HT-29 (cell line): ENCODE data around the gene TUBGCP3. TPM values are rescaled to one million over a fixed set of nuclear protein-coding genes. Genes with fewer than 3 reads are reported as not detected.

Experiments used
- DNase-seq: peaks from one replicate; pipeline ENCODE4 v3.0.0-alpha.2; 2015; ENCODE audit warnings: low spot score
- total RNA-seq: library from RNA; depleted of rRNA; stranded (reverse); fragments of >200 nt; shearing (Covaris generic); gene quantifications from 2 replicates; pipeline ENCODE4 v1.2.3, GENCODE V29; 2014

Gene TUBGCP3
- total RNA-seq, 1 experiment from 2014 or later = 42.6 TPM

DNA sequence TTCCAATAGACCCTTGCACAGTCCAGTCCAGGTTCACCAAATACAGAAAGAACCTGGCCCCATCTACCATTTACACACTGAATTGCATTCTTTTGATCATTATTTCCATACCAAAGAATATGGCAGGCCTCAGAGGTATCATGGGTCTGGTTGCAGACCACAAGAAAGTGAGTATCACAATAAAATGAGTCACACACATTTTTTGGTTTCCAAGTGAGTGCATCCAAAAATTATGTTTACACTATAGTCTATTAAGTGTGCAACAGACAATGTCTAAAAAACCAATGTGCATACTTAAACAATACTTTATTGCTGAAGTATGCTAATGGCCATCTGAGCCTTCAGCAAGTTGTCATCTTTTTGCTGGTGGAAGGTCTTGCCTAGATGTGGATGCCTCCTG is 106.5 kb downstream of the TUBGCP3 start:
- DNase-seq = no peak

DNA sequence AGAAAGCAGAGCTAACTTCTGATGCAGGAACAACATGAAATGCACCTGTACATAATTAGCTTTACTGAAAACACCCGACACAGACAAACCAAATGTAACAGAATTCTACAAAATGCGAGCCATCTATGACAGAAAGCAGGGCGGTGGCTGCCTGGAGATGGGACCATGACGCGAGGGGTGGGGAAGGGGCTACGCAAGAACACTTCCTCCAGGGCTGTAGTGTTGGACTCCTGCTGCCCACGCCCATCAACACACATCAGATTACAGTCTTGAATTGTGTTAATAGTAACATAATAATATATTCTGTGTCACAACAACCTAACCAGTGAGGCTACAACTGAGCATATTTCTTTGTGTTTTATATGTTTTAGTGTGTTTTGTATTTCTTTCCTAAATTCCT is 108.6 kb downstream of the TUBGCP3 start:
- no peak for DNase-seq

DNA sequence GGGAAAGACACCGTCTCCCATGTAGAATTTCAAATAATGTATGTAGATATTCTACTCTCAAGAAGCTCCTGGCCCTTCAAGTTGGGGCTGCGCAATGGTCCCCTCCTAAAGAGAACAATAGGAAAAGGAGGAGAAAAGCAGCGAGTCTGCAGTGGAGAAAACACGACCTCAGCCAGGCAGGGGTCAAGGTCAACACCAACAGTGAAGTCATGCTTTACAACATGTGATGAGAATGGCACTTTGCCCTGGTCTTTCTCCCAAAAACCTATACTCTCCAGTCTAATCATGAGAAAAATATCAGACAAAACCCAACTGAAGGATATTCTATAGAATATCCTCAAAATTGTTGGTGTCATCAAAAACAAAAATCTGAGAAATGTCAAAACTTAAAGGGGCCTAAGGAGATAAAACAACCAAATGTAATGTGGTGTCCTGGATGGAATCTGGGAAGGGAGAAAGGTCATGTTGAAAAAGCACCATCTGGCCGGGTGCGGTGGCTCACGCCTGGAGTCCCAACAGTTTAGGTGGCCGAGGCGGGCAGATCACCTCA is 110.8 kb downstream of the TUBGCP3 start:
- DNase-seq = no peak

DNA sequence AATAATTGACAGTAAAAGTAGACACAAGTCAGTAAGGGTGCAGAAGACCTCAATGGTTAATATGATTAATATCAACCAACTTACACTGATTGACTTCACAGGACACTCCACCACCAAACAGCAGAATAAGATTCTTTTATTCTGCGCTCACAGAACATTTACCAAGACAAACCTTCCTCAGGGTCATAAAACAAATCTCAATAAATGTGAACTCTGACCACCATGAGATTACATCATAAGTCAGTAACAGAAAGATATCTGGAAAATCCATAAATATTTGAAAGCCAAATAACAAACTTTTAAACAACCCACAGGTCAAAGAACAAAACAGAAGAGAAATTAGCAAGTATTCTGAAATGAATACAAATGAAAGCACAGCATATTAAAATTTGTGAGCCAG is 112.1 kb downstream of the TUBGCP3 start:
- no peak for DNase-seq

DNA sequence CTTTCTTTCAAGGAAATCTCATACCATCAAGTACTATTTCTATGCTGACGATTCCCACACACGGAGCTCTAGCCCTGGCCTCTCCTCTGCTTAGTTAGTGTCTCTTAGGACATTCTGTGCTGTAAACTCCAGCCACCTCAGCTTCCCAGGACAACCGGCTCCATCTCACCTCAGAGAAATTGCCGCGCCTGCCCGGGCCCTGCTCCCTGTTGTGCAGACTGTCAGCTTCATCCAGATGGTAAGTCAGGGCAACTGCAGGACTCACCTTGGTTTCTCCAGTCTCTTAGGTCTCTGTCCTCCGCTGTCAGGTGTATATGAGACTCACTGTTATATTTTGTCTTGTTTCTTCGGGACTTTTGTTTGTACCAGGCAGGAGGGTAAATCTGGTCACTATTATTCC is 113.1 kb downstream of the TUBGCP3 start:
- no peak for DNase-seq

DNA sequence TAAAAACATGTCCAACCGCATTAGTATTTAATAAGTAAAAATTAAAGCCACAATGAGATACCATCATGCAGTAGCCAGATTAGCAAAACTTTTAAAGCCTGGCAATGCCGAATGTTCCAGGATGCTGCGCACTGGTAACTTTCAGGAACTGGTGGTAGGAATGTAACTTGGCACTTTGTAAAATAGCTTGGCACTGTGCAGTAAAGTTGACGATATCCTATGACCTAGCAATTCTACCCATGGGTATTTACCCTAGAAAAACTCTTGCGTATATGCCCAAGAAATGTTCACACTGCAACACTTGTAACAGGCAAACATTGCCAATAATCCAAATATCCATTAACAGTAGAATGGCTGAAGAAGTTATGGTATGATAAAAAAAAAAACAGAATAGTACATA is 114.1 kb downstream of the TUBGCP3 start:
- DNase-seq = no peak

DNA sequence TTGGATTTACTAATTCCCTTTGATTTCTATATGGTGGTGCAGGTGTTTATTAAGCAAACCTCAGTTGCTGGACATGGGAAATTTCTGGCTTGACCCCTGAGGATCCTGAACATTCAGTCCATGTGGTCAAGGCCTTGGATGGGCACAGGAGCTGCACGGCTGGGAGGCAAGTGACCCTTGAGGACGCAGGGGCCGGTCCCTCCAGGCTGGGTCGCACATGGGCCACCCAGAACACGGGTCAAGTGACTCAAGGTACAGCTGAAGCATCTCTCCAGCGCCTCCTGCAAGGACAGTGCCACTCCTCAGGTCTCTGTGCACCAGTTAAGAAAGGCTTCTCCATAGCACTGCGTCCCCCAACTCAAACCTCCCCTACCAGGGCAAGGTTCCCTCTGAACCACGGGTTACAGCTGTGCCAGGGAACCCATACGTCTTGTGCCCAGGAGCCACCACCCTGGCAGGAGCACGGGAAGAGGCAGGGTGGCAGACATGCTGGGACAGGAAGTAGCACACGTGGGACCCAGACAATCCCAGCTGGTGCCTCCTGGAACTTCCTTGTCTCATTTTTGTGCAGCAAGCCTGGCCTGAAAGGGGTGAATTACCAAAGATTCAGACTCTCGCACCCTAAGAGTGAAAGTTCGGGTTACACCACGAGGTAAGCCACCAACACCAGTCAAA is 118.7 kb downstream of the TUBGCP3 start:
- DNase-seq = no peak

DNA sequence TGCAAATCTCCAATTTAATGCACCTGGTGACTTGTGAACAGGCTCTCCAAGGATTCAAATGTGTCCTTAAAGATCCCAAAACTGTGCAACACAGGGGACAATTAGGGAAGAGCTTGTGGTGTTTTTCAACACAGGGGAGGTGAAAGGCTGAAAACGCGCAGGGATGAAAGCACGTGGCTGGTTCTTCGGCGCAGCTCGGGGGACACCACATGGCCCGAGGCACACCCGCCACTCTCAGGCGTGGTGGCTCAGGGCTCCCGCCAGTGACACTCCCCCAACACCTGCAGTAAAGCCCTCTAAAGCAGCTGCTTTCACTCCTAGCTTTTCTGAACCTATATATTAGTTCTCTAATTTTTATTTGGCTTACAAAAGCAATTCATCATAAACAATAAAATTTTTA is 119.9 kb downstream of the TUBGCP3 start:
- DNase-seq = no peak

DNA sequence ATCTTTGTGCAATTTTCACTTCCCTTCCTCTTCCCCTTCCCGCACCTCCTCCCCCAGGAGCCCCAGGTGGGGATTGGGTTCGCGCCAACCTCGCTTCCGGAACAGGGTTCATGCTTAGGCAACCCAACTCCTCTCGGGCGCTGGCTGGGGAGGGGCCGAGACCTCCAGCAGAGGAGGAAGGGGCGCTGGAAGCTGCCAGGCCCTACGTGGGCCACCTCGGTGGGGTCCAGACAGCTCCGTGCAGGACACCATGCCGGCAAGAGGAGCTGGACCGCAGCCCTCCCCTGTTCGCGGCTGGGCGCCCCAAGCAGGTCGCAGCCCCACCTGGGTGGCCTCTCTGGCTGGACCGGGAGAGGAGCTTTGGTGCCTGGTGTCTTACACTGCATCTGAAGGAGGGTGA is 120.7 kb downstream of the TUBGCP3 start:
- no peak for DNase-seq

DNA sequence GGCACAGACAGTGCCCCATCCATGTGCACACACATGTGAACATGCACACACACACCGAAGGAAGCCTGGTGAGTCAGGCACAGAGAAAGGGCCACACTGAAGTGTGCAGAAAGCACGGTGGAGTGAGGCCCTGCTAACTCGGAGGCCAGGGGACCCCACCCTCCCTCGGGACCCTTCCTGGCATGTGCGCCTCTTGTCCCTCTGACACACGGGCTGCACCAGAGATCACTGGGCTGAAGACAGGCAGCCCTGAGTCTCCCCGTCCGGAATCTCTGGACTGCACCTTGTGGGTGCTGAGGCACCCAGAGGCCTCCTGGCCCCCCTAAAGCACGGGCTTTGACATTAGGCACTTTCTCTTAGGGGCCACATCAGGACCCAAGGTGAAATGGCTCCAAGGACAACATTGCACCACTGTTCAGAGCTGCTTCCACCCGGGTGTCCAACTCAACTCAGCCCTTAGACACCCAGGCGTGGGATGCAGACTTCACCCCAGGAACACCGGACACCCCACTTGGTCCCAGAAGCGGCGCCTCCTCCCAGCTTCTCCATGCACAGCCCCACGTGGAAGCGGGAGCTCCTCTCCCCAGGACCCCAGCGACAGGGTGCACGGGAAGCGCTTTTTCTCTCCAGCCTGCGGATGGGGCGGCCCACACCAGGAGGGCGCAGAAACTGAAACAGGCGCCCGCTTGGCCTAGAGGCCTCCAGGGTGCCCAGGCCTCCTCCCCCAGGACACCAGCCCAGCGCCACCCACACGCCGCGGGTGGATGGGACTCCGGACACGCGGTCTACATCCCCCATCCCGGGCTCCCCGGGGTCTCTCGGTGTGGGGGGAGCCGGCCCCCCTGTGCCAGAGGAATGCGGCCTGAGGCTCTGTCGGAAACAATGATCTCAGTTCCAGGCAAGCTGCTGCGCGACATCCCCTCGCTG is 121.6 kb downstream of the TUBGCP3 start:
- DNase-seq = no peak

DNA sequence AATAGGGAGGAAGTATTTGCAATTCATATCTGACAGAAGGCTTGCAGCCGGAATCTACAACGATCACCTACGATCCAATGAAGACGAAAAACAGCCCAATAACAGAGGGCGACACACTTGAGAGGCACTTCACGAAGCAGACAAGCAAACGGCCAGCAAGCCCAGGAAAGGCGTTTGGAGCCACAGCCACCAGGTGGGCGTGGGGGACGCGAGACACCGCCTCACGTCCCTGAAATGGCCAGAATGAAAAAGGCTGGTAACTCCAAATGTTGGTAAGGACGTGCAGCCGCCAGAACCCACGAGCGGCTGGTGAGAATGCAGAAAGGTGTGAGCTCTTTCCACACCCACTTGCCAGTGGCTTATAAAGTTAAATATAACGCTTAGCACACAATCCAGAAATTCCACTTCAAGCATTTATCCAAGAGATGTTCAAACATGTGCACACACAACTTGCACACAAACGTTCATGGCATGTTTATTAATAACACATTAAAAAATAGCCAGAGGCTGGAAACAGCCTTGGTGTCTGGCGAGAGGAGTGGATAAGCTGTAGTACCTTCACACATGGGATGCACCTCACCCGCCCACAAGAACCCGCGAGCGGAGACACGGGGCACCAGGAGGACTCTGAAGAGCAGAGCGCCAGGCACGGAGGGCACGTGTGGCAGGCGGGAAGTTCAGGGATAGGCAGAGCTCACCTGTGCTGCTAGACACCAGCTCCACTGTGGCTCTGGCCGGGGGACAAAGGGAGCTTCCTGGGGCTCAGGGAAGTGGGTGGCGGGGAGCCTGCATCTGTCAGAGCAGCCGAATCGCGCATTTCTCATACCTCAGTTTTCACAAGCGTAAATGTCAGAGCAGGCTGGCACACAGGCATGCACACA is 122.5 kb downstream of the TUBGCP3 start:
- no peak for DNase-seq

DNA sequence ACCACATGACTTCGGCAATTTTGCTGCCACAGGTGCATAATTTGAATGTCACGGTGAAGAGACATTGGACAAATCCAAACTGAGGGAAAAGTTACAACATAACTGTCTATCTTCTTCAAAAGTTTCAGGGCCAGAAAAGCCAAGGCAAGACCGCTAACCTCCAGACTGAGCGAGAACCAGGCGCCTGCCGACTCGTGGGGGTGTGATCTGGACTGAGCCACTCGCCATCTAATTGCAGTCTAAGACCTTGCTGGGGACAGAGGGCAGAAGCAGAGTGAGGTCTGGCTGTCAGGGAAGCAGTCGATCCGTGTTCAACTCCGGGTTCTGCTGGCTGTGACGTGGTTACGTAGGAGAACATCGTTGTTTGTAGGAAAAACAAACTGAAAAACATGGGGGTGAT is 123.2 kb downstream of the TUBGCP3 start:
- no peak for DNase-seq

DNA sequence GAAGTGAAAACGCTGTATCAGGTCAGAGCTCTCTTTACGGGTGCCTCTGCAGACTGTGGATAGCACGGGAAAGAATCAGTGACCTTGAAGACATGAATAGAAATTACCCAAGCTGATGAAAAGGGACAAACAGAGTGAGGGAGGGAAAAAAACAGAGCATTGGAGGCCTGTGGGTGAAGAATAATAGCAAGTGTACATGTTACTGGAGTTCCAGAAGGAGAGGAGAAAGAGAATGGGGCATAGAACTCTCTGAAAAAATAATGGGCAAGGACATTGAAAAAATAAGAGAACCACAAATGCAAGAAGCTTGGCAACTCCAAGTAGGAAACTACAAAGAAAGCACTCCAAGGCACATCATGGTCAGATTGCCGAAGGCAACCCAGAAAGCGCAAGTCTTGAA is 125.5 kb downstream of the TUBGCP3 start:
- no peak for DNase-seq

DNA sequence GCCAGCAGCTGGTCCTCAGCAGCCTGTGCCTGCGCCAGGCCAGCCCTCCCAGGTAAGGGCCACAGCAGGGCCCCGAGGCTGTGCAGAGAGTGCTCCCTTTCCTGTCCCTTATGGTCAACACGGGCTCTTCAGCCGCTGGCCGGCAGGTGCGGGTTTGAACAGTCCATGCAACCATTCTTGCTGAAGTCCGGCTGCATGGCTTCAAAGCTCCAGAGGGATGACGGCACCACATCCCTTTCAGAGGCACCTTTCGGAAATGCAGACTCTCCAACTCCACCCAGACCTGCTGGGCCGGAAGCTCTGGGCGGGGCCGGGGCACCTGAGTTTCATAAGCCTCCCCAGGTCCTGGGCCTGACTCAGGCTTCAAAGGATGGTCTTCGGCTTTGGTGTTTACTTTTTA is 130.5 kb downstream of the TUBGCP3 start:
- DNase-seq = peak; percentile 30

DNA sequence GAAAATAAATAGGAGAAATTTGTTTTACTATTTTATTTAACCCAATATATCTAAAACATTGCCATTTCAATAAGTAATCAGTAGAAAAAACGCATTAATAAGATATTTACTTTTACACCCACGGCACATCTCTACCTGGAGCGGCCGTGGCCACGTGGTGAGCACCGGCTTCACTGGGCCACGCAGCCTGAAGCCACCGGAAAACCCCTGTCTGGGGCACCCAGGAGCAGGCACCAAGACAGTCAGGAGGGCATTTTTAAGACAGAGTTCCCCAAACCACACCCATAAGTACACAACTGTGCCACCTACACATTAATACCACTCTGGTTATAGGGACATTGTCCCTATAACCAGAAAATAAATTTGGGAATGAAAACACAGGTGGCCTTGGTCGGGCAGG is 130.9 kb downstream of the TUBGCP3 start:
- no peak for DNase-seq

DNA sequence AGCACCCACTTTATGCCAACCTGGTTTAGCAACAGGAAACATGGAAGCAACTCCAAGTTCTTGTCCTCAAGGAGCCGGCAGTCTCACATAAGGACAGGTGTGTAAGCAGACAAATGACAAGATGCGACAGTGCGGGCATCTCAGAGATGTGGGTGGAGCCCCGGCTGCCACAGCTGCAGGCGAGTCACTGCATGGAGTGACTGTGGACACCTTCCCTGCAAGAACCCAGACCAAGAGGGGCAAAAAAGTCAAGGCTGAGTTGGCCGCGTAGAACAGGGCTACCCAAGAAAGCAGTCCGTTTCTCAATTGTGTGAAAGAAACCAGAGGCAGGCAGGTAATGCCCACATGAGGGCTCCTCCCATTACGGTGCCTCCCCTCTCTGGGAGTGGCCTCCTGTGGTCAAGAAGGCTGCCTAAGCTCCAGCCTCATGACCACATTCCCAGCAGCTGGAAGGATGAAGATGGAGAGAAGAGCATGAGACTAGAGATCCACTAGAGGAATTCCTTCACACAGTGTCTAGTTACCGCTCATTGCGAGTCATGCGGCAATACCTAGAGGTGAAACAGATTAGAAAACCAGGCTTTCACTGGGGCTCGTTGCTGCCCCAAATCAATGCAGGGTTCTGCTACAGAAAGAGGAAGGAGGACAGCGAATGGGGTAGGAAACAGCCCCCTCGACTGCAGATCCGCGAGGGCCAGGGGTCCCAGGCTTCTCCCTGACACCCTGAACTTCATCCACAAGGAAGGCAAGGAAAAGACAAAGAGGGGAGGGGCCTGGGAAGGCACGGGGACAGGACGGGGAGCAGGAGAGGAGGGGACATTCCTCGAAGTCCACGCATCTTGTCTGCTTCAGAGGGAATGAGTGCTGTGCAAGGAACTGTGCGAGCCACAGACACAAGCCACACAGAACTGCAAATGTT is 131.6 kb downstream of the TUBGCP3 start:
- DNase-seq = no peak

DNA sequence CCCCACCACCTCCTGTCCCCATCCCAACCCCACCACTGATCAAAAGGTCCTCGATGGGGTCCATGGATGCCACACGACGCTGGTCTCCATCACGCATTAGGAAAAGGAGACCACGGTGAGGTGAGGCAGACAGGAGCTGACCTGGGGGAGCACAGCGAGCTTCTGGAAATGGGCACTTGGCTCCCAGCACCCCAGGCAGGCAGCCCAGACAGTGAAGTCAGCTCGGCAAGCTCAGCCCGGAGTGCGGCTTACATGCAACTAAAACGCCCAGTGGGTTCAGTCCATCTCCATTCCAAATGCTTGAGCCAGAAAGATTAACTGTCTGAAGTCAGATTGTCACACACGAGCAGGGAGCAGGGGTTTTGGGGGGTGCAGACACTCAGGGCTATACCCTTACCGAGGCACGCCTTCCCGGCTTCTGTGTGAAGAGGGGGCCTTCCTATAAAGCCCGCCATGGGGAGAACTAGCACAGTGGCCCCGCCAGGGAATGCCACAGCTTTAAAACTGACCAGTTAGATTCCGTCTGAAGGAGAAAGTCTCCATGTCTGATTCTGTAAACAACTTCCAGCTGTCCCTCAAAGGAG is 132.4 kb downstream of the TUBGCP3 start:
- DNase-seq = no peak

DNA sequence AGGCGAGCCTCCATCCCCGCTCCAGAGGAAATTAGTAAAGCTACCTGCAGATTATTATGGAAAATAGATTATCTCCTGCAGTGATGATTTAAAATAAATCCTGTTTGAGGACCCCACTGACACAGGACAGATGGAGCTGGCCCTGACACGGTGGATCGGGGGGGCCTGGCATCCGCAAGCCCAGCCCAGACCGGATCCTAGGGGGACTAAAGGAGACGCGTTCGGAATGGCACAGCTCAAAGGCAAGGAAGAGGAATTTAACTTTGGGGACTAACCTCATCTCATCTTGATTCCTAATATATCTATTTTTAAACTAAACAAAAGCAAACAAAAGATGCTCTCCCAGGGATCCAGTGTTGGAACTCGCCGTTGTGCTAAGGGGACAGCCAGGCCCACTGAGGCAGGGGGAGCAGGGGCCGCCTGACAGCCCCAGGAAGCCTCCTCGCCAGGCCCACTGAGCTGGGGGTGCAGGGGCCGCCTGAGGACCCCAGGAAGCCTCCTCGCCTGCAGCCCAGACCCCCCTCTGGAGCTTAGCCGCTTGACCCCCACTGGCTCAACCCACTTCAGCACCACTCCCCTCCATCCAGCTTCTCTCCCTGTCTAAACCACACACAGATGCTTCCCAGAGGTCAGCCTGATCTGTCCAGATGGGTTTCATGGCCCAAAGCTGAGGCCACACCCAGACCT is 133.2 kb downstream of the TUBGCP3 start:
- DNase-seq = no peak

DNA sequence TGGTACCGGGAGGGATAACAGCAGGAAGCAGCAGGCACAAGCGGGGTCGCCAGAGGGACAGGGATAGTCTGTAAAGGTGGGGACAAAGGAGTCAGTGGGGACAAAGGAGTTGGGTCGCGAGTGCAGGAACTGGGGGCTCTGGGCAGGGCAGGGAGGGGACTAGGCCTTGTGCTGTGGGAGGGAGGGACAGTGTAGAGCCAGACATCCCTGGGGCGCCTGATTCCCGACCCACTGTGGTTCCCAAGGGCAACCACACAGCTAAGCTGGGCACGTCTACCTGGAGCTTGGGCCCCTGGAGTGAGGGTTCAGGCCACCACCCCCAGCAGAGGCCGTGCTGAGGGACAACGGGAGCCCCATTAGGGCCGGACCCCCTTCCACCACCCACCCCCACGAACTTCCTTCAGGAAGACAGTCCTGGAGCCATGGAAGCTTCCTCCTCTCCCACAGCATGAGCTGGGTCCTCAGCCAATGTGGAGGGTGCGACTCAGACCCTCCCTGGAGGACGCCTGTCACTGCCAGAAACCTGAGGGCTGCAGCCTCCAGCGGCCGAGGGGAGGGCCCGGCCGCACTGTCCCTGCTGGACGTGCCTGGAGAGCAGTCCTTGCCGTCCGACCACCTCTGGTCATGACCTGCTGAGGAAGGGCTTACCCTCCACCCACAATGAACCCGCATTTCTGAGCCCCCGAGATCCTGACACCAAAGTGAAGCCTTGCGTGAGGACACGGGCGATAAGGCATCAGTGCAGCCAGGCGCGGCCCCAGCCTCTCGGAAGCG is 133.9 kb downstream of the TUBGCP3 start:
- no peak for DNase-seq
